ENCODE measurements around the gene TTC27. TPM values are rescaled to one million over a fixed set of nuclear protein-coding genes. Genes with fewer than 3 reads are reported as not detected.

The TTC27 gene
- total and polyA plus RNA-seq, 3 experiments from 2014 or later, result 22.1 to 41.7 (median 40.9) TPM

- CTCF ChIA-PET, result no interaction called here
- no peak overlapping the region for H3K4me3 ChIP-seq (ENCODE audit: low read length)
- H3K9me3 ChIP-seq (ENCODE audit: low read length), result no peaks in the 10 kb centered on the region
- no peaks in the 10 kb centered on the region for H3K4me1 ChIP-seq (ENCODE audit: insufficient read depth, low read length)
- POLR2A ChIA-PET, result no interaction called here
- no peak for DNase-seq
- H3K27ac ChIP-seq (ENCODE audit: low read depth, low read length), result no peak overlapping the region
- peaks cover 0 to 1% (median 0%) of the 10 kb centered on the region in 3 donors for H3K4me1 Mint-ChIP-seq
- H3K36me3 Mint-ChIP-seq, result peaks cover 0 to 25% (median 9%) of the 10 kb centered on the region in 3 donors
- no peak overlapping the region for H3K27ac Mint-ChIP-seq
- H3K36me3 ChIP-seq (ENCODE audit: insufficient read depth, low read length), result no peaks in the 10 kb centered on the region
- H3K9me3 Mint-ChIP-seq, result no peaks in the 10 kb centered on the region
- H3K4me3 Mint-ChIP-seq, result no peak overlapping the region
- no peaks in the 10 kb centered on the region for H3K27me3 ChIP-seq (ENCODE audit: insufficient read depth, low read length, poor library complexity, severe bottlenecking)
- H3K27me3 Mint-ChIP-seq, result peaks cover 0 to 1% of the 10 kb centered on the region in 2 donors
Measured at GRCh38 chr2:32768387-32769174, 140.7 kb downstream of the TTC27 start.

GRCh38 chr2:32770360-32770759, 142.5 kb downstream of the TTC27 start:
- H3K9me3 Mint-ChIP-seq, result no peaks in the 10 kb centered on the region
- CTCF ChIA-PET, result no interaction called here

DNA sequence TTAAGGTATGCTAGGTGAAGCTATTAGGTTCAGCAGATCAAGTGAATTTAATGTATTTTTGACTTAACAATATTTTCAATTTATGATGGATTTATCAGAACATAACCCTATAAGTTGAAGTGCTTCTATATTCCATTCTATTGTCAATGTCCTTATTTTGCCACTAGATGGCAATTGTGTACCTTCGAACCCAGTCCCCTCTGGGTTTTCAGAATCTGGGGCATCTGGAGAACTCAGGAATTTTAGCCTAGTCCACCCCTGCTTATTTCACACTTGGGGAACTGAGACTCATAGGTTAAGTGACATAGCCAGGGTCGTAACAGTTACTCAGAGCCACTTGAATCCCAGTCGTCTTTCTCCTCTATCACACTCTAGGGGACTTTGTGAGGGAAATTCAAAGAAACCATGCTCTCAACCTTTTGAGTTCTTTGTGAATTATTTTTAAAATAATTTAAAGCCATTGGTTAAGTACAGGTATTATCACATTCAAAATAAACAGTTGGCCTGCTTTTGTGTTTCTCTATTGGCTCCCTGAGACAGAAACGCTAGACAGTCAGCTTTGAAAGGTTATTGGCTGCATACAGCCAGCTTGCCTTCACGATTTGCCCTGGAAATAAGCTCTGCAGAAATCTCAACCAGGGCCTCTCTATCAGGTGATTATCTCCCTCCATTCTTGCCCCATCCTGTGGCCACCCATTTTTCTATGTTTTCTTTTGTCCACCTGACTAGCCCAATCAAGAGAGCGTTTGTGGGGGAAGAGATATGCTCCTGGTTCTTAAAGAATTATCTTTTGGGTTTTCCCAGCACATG, 145.0 kb downstream of the TTC27 start:
- H3K36me3 Mint-ChIP-seq, result peaks cover 8 to 24% (median 20%) of the 10 kb centered on the region in 3 donors
- H3K27me3 Mint-ChIP-seq, result no peaks in the 10 kb centered on the region
- no peak overlapping the region for H3K27ac Mint-ChIP-seq
- Histone ChIP-seq H3K36me3 (ENCODE audit: insufficient read depth, low read length) (no peaks in the 10 kb centered on the region), H3K27me3 (ENCODE audit: insufficient read depth, low read length, poor library complexity, severe bottlenecking) (no peaks in the 10 kb centered on the region), H3K4me3 (ENCODE audit: low read length) (no peak overlapping the region), H3K4me1 (ENCODE audit: insufficient read depth, low read length) (no peaks in the 10 kb centered on the region), H3K9me3 (ENCODE audit: low read length) (no peaks in the 10 kb centered on the region), H3K27ac (ENCODE audit: low read depth, low read length) (no peak overlapping the region)
- H3K9me3 Mint-ChIP-seq, result peaks cover 0 to 2% (median 0%) of the 10 kb centered on the region in 5 donors
- ChIA-PET CTCF (interaction anchor here (1.6 kb wide), 1 partner anchor 10 kb away, joined by 4 read pairs; no protein-coding TSS in a partner anchor), POLR2A (no interaction called here)
- DNase-seq, result no peak
- no peaks in the 10 kb centered on the region for H3K4me1 Mint-ChIP-seq
- no peak overlapping the region for H3K4me3 Mint-ChIP-seq

More at GRCh38 chr2:32770360-32770759, 142.5 kb downstream of the TTC27 start:
- Histone ChIP-seq H3K9me3 (ENCODE audit: low read length) (no peaks in the 10 kb centered on the region), H3K27me3 (ENCODE audit: insufficient read depth, low read length, poor library complexity, severe bottlenecking) (no peaks in the 10 kb centered on the region), H3K4me1 (ENCODE audit: insufficient read depth, low read length) (no peaks in the 10 kb centered on the region), H3K27ac (ENCODE audit: low read depth, low read length) (no peak overlapping the region), H3K36me3 (ENCODE audit: insufficient read depth, low read length) (no peaks in the 10 kb centered on the region), H3K4me3 (ENCODE audit: low read length) (no peak overlapping the region)
- POLR2A ChIA-PET, result no interaction called here
- H3K36me3 Mint-ChIP-seq, result peaks cover 0 to 18% (median 7%) of the 10 kb centered on the region in 3 donors
- no peaks in the 10 kb centered on the region for H3K4me1 Mint-ChIP-seq
- no peak for DNase-seq
- peaks cover 0 to 1% of the 10 kb centered on the region in 2 donors for H3K27me3 Mint-ChIP-seq
- no peak overlapping the region for H3K4me3 Mint-ChIP-seq
- peak overlapping the region in 1 of 8 donors; percentile 8 for H3K27ac Mint-ChIP-seq

GRCh38 chr2:32773448-32773808, 145.6 kb downstream of the TTC27 start:
- Mint-ChIP-seq H3K27me3 (no peaks in the 10 kb centered on the region), H3K27ac (peak overlapping the region in 1 of 8 donors; percentile 53), H3K36me3 (peaks cover 12 to 29% (median 25%) of the 10 kb centered on the region in 3 donors), H3K9me3 (peaks cover 0 to 5% (median 0%) of the 10 kb centered on the region in 5 donors), H3K4me1 (no peaks in the 10 kb centered on the region), H3K4me3 (no peak overlapping the region)
- no peak for DNase-seq
- H3K4me1 ChIP-seq (ENCODE audit: insufficient read depth, low read length), result no peaks in the 10 kb centered on the region
- CTCF ChIA-PET, result interaction anchor here (1.6 kb wide), 1 partner anchor 10 kb away, joined by 4 read pairs; no protein-coding TSS in a partner anchor
- no peaks in the 10 kb centered on the region for H3K9me3 ChIP-seq (ENCODE audit: low read length)
- H3K27ac ChIP-seq (ENCODE audit: low read depth, low read length), result no peak overlapping the region
- POLR2A ChIA-PET, result no interaction called here
- no peak overlapping the region for H3K4me3 ChIP-seq (ENCODE audit: low read length)
- no peaks in the 10 kb centered on the region for H3K27me3 ChIP-seq (ENCODE audit: insufficient read depth, low read length, poor library complexity, severe bottlenecking)
- H3K36me3 ChIP-seq (ENCODE audit: insufficient read depth, low read length), result no peaks in the 10 kb centered on the region

GRCh38 chr2:32775954-32776353, 148.1 kb downstream of the TTC27 start:
- Histone ChIP-seq H3K36me3 (ENCODE audit: insufficient read depth, low read length) (peaks cover 14% of the 10 kb centered on the region), H3K27me3 (ENCODE audit: insufficient read depth, low read length, poor library complexity, severe bottlenecking) (no peaks in the 10 kb centered on the region), H3K4me1 (ENCODE audit: insufficient read depth, low read length) (no peaks in the 10 kb centered on the region), H3K4me3 (ENCODE audit: low read length) (no peak overlapping the region), H3K9me3 (ENCODE audit: low read length) (peaks cover 1% of the 10 kb centered on the region), H3K27ac (ENCODE audit: low read depth, low read length) (no peak overlapping the region)
- Mint-ChIP-seq H3K27me3 (no peaks in the 10 kb centered on the region), H3K9me3 (peaks cover 0 to 8% (median 5%) of the 10 kb centered on the region in 5 donors), H3K27ac (no peak overlapping the region), H3K4me3 (no peak overlapping the region), H3K4me1 (no peaks in the 10 kb centered on the region), H3K36me3 (peaks cover 21 to 50% (median 49%) of the 10 kb centered on the region in 3 donors)
- DNase-seq, result no peak
- ChIA-PET POLR2A (no interaction called here), CTCF (no interaction called here)

- no peak for DNase-seq
- H3K27me3 Mint-ChIP-seq, result no peaks in the 10 kb centered on the region
- Histone ChIP-seq H3K4me1 (ENCODE audit: insufficient read depth, low read length) (no peaks in the 10 kb centered on the region), H3K36me3 (ENCODE audit: insufficient read depth, low read length) (peaks cover 19% of the 10 kb centered on the region), H3K9me3 (ENCODE audit: low read length) (peaks cover 3% of the 10 kb centered on the region), H3K27ac (ENCODE audit: low read depth, low read length) (no peak overlapping the region), H3K27me3 (ENCODE audit: insufficient read depth, low read length, poor library complexity, severe bottlenecking) (no peaks in the 10 kb centered on the region), H3K4me3 (ENCODE audit: low read length) (no peak overlapping the region)
- no peak overlapping the region for H3K4me3 Mint-ChIP-seq
- peaks cover 0 to 18% (median 14%) of the 10 kb centered on the region in 5 donors for H3K9me3 Mint-ChIP-seq
- POLR2A ChIA-PET, result no interaction called here
- no peak overlapping the region for H3K27ac Mint-ChIP-seq
- peaks cover 30 to 62% (median 58%) of the 10 kb centered on the region in 3 donors for H3K36me3 Mint-ChIP-seq
- H3K4me1 Mint-ChIP-seq, result no peaks in the 10 kb centered on the region
- CTCF ChIA-PET, result no interaction called here
Measured at GRCh38 chr2:32777714-32778113, 149.9 kb downstream of the TTC27 start.

- no peaks in the 10 kb centered on the region for H3K27me3 Mint-ChIP-seq
- H3K36me3 ChIP-seq (ENCODE audit: insufficient read depth, low read length), result peaks cover 19% of the 10 kb centered on the region
- H3K27ac Mint-ChIP-seq, result no peak overlapping the region
- H3K36me3 Mint-ChIP-seq, result peaks cover 48 to 86% (median 80%) of the 10 kb centered on the region in 3 donors
- DNase-seq, result no peak
- peaks cover 0 to 18% (median 14%) of the 10 kb centered on the region in 5 donors for H3K9me3 Mint-ChIP-seq
- H3K4me1 Mint-ChIP-seq, result no peaks in the 10 kb centered on the region
- peaks cover 3% of the 10 kb centered on the region for H3K9me3 ChIP-seq (ENCODE audit: low read length)
- H3K4me3 Mint-ChIP-seq, result no peak overlapping the region
- no peaks in the 10 kb centered on the region for H3K27me3 ChIP-seq (ENCODE audit: insufficient read depth, low read length, poor library complexity, severe bottlenecking)
- H3K4me1 ChIP-seq (ENCODE audit: insufficient read depth, low read length), result no peaks in the 10 kb centered on the region
- CTCF ChIA-PET, result no interaction called here
- no peak overlapping the region for H3K4me3 ChIP-seq (ENCODE audit: low read length)
- POLR2A ChIA-PET, result no interaction called here
- H3K27ac ChIP-seq (ENCODE audit: low read depth, low read length), result no peak overlapping the region
Measured at GRCh38 chr2:32780961-32781360, 153.1 kb downstream of the TTC27 start.

DNA sequence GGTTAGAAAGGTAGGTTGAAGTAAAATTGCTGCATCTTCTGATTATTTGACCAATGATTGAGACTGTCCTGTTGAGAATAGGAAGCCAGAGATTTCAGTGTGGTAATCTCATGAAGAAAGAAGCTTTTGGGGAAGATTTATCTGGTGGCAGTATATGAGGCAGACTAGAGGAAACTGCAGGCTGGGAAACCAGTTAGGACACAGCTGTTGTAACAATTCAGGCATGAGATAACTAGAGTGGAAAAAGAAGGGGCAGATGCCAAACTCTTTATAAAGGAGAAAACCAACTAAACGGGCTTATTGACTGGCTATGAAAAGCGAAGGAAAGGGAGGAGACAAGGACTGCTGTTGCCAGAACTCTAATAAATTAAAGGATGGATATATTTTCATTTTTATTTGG, 155.6 kb downstream of the TTC27 start:
- Histone ChIP-seq H3K27me3 (ENCODE audit: insufficient read depth, low read length, poor library complexity, severe bottlenecking) (no peaks in the 10 kb centered on the region), H3K9me3 (ENCODE audit: low read length) (peaks cover 3% of the 10 kb centered on the region), H3K27ac (ENCODE audit: low read depth, low read length) (no peak overlapping the region), H3K4me1 (ENCODE audit: insufficient read depth, low read length) (no peaks in the 10 kb centered on the region), H3K4me3 (ENCODE audit: low read length) (no peak overlapping the region), H3K36me3 (ENCODE audit: insufficient read depth, low read length) (peaks cover 21% of the 10 kb centered on the region)
- H3K36me3 Mint-ChIP-seq, result peaks cover 51 to 81% (median 74%) of the 10 kb centered on the region in 3 donors
- ChIA-PET POLR2A (no interaction called here), CTCF (no interaction called here)
- no peak for DNase-seq
- no peak overlapping the region for H3K4me3 Mint-ChIP-seq
- peaks cover 0 to 17% (median 13%) of the 10 kb centered on the region in 5 donors for H3K9me3 Mint-ChIP-seq
- H3K27me3 Mint-ChIP-seq, result no peaks in the 10 kb centered on the region
- peaks cover 0 to 1% (median 0%) of the 10 kb centered on the region in 3 donors for H3K4me1 Mint-ChIP-seq
- H3K27ac Mint-ChIP-seq, result no peak overlapping the region

Data from CD8-positive, alpha-beta memory T cell (primary cell).